AG04449 (cell line): ENCODE measurements around the gene DGKI.
A peak's percentile ranks its signal among the peaks of the same experiment; 100 is the strongest.

Experiments used
- CTCF ChIA-PET: fragments of 350-600 bp; formaldehyde crosslinking; extraction: SDS; loops from one replicate; lab custom pipeline; 2021; ENCODE audit warnings: antibody characterized with exemption; lab: Yijun Ruan, JAX
- POLR2A ChIA-PET: fragments of 400-600, 350-600 bp; formaldehyde crosslinking; extraction: SDS; loops from one replicate; lab custom pipeline; 2020; ENCODE audit warnings: antibody characterized with exemption, inconsistent platforms; lab: Yijun Ruan, JAX
- DNase-seq: peaks from one replicate; pipeline ENCODE4 v3.0.0-alpha.2; 2010; ENCODE audit warnings: low read depth, low spot score
- H3K4me3 ChIP-seq: 2 replicates; pipeline ENCODE4 v1.5.1; 2011; ENCODE audit warnings: low read depth, mild to moderate bottlenecking, control low read depth, low read length
- TF ChIP-seq, protein P1 (sequence below): IDR thresholded peaks from one replicate; pipeline ENCODE4 v1.5.1; 2011; ENCODE audit warnings: mild to moderate bottlenecking, moderate library complexity, low read length, control low read depth, inconsistent platforms; ENCODE audit not compliant: insufficient read depth; ENCODE audit errors: missing control alignments

Gene DGKI

DNA sequence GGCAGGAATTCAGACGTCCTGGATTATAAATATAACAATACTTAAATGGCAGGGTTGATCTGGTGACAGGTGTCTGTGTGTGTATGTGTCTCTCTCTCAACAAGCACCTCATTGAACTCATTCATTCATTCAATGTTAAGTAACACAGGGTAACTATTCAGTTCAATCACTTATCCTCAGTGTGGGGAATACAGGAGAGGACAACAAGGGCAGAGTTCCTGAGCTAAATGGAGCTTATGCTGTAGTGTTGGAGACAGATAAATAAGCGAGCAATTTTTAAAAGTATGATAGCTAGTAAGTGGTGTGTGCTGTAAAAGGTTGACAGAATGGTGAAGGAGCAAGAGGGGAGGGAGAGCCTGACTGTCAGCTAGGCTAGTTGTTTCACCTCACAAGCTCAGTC, 178.4 kb downstream of the DGKI start:
- no peak overlapping the region for H3K4me3 ChIP-seq
- CTCF ChIA-PET = interaction anchor here (0.9 to 10.4 kb wide), 6 partner anchors 13 to 341 kb away, joined by 3 to 125 read pairs (median 4); no protein-coding TSS in a partner anchor
- TF ChIP-seq, protein P1, sequence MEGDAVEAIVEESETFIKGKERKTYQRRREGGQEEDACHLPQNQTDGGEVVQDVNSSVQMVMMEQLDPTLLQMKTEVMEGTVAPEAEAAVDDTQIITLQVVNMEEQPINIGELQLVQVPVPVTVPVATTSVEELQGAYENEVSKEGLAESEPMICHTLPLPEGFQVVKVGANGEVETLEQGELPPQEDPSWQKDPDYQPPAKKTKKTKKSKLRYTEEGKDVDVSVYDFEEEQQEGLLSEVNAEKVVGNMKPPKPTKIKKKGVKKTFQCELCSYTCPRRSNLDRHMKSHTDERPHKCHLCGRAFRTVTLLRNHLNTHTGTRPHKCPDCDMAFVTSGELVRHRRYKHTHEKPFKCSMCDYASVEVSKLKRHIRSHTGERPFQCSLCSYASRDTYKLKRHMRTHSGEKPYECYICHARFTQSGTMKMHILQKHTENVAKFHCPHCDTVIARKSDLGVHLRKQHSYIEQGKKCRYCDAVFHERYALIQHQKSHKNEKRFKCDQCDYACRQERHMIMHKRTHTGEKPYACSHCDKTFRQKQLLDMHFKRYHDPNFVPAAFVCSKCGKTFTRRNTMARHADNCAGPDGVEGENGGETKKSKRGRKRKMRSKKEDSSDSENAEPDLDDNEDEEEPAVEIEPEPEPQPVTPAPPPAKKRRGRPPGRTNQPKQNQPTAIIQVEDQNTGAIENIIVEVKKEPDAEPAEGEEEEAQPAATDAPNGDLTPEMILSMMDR = no peak
- DNase-seq = no peak
- POLR2A ChIA-PET = interaction anchor here (0.5 to 1.6 kb wide), 8 partner anchors 11 to 214 kb away, joined by 3 to 16 read pairs (median 5); no protein-coding TSS in a partner anchor

DNA sequence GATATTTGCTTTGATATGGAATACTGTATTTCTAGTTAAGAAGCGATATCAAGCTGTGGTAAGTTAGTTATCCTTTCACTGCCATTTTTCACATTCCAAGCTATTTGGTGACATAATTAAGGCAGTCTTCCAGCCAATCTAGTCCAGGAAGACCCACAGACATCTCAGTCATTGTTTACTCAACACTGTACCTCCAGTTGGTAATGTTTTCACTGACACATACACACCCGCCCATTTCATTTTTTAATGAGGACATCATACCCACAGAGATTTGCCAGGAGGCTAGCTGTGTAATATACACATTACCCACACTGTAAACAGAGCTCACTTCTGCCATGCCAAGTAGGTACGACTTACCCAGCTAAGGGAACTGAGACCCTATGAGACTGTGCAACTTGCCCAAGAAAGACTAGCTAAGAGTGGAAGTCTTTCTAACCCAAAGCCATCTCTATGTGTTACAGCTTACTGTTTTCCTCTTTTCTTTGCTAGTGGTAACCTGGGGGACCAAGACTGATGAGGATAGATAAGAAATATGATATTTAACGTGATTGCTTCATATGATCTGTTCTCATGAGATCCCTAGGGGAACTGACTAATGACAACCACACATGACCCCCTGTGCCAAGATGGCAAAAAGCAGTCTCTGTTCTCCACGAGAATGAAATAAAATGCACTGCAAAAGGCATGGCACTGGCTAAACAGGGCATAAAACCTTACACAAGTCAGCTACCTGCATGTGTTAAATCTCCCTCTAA, 179.0 kb downstream of the DGKI start:
- no peak overlapping the region for H3K4me3 ChIP-seq
- DNase-seq = peak; percentile 86
- POLR2A ChIA-PET = interaction anchor here (1.1 to 1.6 kb wide), 7 partner anchors 14 to 215 kb away, joined by 3 to 16 read pairs (median 5); no protein-coding TSS in a partner anchor
- TF ChIP-seq, protein P1 = no peak
- CTCF ChIA-PET = interaction anchor here (0.9 to 10.4 kb wide), 5 partner anchors 13 to 341 kb away, joined by 3 to 125 read pairs (median 4); no protein-coding TSS in a partner anchor

- POLR2A ChIA-PET = interaction anchor here (0.6 to 1.0 kb wide), 3 partner anchors 9 to 217 kb away, joined by 3 read pairs; no protein-coding TSS in a partner anchor
- TF ChIP-seq, protein P1 = no peak
- H3K4me3 ChIP-seq = no peak overlapping the region
- no peak for DNase-seq
- CTCF ChIA-PET = interaction anchor here (10.4 kb wide), 1 partner anchor 10 kb away, joined by 125 read pairs; no protein-coding TSS in a partner anchor
Measured at GRCh38 chr7:137664846-137665245, 181.9 kb downstream of the DGKI start.

- ChIA-PET POLR2A (no interaction called here), CTCF (interaction anchor here (0.7 to 11.6 kb wide), 5 partner anchors 9 to 240 kb away, joined by 3 to 185 read pairs (median 4); no protein-coding TSS in a partner anchor)
- no peak for DNase-seq
- no peak overlapping the region for H3K4me3 ChIP-seq
- TF ChIP-seq, protein P1 = no peak
Measured at GRCh38 chr7:137661634-137662033, 185.1 kb downstream of the DGKI start.

- no peak for DNase-seq
- TF ChIP-seq, protein P1 = no peak
- H3K4me3 ChIP-seq = no peak overlapping the region
- ChIA-PET CTCF (interaction anchor here (0.7 to 11.6 kb wide), 9 partner anchors 9 to 343 kb away, joined by 3 to 185 read pairs (median 48); partner anchors contain the start of gene CREB3L2), POLR2A (no interaction called here)
Measured at GRCh38 chr7:137658190-137658900, 188.4 kb downstream of the DGKI start.
